HL-60 (cell line): Measurements from ENCODE around the gene IPO11.

ENCODE experiments used
- CTCF ChIP-seq: IDR thresholded peaks from one replicate; pipeline ENCODE4 v1.5.1; 2011; ENCODE audit warnings: low read length, control low read depth, inconsistent platforms; ENCODE audit not compliant: insufficient read depth
- REST ChIP-seq: IDR thresholded peaks from 2 replicates; pipeline ENCODE4 v1.6.1; 2012; ENCODE audit warnings: low read depth; ENCODE audit not compliant: insufficient replicate concordance

- TF ChIP-seq CTCF (no peak), REST (no peak)
These were observed 204.2 kb downstream of the IPO11 start for GRCh38 chr5:62616615-62617277.
